ENCODE data around the gene ZKSCAN3. TPM values are rescaled to one million over a fixed set of nuclear protein-coding genes. Genes with fewer than 3 reads are reported as not detected.

ZKSCAN3 gene
- total RNA-seq, 4 donors from 2014 or later: 2.0 to 7.7 (median 2.5) TPM

DNA sequence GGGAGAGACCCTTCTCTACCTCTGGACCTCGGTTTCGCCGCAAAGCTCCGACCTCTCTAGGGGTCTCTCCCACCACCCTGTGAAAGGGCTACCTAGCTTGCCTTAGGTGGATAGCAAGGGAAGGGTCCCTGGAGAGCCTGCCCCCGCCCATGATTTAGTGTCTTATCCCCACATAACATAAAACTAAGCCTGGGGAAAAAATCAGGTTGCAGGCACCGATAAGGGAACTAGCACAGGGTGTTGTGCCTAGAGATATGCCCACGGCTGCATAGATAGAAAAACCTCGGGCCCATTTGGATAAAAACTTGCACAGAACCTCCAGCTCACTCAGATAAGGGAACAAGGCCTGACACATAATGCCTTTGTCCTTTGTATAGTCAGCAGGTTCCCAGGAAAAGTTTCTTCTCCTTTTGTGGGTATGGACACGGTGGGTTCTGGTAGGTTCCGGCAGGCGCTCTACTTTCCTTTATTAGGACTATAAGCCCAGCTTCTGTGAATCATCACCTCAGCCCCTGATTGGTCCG, 14.6 kb upstream of the ZKSCAN3 start:
- ATAC-seq (ENCODE audit: low FRiP score): peak; percentile 1
- no peak for DNase-seq (ENCODE audit: low spot score)
- TF ChIP-seq, protein P1, sequence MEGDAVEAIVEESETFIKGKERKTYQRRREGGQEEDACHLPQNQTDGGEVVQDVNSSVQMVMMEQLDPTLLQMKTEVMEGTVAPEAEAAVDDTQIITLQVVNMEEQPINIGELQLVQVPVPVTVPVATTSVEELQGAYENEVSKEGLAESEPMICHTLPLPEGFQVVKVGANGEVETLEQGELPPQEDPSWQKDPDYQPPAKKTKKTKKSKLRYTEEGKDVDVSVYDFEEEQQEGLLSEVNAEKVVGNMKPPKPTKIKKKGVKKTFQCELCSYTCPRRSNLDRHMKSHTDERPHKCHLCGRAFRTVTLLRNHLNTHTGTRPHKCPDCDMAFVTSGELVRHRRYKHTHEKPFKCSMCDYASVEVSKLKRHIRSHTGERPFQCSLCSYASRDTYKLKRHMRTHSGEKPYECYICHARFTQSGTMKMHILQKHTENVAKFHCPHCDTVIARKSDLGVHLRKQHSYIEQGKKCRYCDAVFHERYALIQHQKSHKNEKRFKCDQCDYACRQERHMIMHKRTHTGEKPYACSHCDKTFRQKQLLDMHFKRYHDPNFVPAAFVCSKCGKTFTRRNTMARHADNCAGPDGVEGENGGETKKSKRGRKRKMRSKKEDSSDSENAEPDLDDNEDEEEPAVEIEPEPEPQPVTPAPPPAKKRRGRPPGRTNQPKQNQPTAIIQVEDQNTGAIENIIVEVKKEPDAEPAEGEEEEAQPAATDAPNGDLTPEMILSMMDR (IDR thresholded peaks at IDR 0.05): no peak

GRCh38 chr6:28335564-28336283, 14.0 kb upstream of the ZKSCAN3 start, which contains the start of gene ZSCAN31:
ZSCAN31 (minus strand) TSS chr6:28336148; CDS start chr6:28329683, 6,465 bp downstream.
- TF ChIP-seq, protein P1 (IDR thresholded peaks at IDR 0.05): no peak
- peak; percentile 98 for ATAC-seq (ENCODE audit: low FRiP score)
- DNase-seq (ENCODE audit: low spot score): peak; percentile 83

GRCh38 chr6:28336284-28337120, 13.2 kb upstream of the ZKSCAN3 start:
- ATAC-seq (ENCODE audit: low FRiP score) (no peak), DNase-seq (ENCODE audit: low spot score) (no peak)

DNA sequence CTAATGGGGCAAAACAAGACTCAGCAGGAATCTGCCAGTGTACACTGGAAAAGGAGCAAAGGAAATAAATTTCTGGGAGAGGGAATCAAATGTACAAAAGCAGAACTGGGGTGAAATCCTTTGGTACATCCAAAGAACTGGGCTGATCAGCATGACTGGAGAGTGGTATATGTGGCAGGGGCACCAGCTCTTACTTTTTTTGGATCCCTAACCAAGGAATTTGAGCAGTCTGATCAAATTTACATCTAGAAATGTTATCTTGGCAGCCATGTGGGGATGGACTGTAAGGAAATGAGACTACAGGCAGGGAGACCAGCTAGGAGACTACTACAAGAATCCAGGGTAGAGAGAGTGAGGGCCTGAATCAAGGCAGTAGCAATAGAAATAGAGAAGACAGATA, 12.6 kb upstream of the ZKSCAN3 start:
- DNase-seq (ENCODE audit: low spot score): no peak
- ATAC-seq (ENCODE audit: low FRiP score): no peak
- TF ChIP-seq, protein P1 (IDR thresholded peaks at IDR 0.05): no peak

More at GRCh38 chr6:28336284-28337120, 13.2 kb upstream of the ZKSCAN3 start:
- TF ChIP-seq, protein P1 (IDR thresholded peaks at IDR 0.05): no peak

- DNase-seq (ENCODE audit: low spot score) (no peak), ATAC-seq (ENCODE audit: low FRiP score) (no peak)
Observed at GRCh38 chr6:28340310-28341095, 9.2 kb upstream of the ZKSCAN3 start.

More at GRCh38 chr6:28340310-28341095, 9.2 kb upstream of the ZKSCAN3 start:
- TF ChIP-seq, protein P1 (IDR thresholded peaks at IDR 0.05): no peak

Data from omental fat pad (tissue), 4 donors.